Measurements from ENCODE around the gene TPM2. TPM values are rescaled to one million over a fixed set of nuclear protein-coding genes. Genes with fewer than 3 reads are reported as not detected.

Gene TPM2

DNA sequence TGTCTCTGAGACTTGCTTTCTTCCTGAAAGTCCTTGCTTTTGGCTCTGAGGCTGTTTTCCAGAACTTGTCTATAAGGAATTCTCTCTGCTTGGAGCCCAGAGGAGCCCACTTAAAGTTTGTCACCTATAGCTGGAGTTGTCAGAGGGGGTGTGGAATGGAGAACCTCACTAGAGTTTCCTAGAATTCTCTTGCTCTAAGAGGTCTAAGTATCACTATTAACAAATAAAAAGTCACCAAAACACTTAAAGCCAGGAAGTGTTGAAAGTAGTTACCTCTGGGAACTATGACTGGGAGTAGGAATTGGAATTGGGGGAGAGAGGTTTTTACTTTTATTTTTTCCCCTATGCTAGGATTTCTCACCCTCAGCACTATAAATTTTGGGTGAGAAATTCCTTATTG is 54.0 kb downstream of the TPM2 start:
- Histone ChIP-seq H3K4me2 (ENCODE audit: low read length) (no peak overlapping the region), H3K9ac (ENCODE audit: low read depth, low read length) (no peak overlapping the region), H3K4me1 (ENCODE audit: control insufficient read depth, insufficient read depth, low read length) (no peaks in the 10 kb centered on the region), H3K4me3 (ENCODE audit: low read length) (no peak overlapping the region), H3K9me3 (replicated peaks; ENCODE audit: low read length) (no peaks in the 10 kb centered on the region), H3K27me3 (ENCODE audit: control insufficient read depth, insufficient read depth, low read length) (no peaks in the 10 kb centered on the region), H3K36me3 (ENCODE audit: insufficient read depth, low read length) (no peaks in the 10 kb centered on the region)

Small RNAs within 50 kb of the gene (small RNA-seq; reads per million reads assigned to genes)
- gene MIR6853 (not detected), gene RMRP (not detected), gene RN7SL22P (not detected)
